Measurements from ENCODE around the gene SPATS2.

DNA sequence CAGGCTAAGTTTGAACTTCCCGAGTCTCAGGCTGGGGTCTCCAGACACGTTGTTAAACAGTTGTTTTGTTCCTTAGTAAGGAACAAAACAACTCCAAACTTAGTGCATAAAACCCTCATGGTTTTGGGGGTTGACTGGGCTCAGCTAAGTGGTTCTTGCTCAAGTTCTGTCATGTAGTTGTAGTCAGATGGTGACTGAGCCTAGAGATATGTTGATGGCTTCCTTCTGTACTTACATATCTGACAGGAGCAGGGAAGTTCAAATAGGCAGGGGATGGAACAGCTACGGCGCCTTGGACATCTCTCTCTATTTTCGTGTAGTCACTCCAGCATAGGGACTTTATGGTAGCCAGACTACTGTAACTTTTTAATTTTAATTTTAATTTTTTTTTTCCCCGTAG lies 45.7 kb downstream of the SPATS2 start:
- TF ChIP-seq EZH2phosphoT487 (IDR thresholded peaks at IDR 0.05; ENCODE audit: borderline replicate concordance, low read length) = no peak
- TF ChIP-seq, protein P1, sequence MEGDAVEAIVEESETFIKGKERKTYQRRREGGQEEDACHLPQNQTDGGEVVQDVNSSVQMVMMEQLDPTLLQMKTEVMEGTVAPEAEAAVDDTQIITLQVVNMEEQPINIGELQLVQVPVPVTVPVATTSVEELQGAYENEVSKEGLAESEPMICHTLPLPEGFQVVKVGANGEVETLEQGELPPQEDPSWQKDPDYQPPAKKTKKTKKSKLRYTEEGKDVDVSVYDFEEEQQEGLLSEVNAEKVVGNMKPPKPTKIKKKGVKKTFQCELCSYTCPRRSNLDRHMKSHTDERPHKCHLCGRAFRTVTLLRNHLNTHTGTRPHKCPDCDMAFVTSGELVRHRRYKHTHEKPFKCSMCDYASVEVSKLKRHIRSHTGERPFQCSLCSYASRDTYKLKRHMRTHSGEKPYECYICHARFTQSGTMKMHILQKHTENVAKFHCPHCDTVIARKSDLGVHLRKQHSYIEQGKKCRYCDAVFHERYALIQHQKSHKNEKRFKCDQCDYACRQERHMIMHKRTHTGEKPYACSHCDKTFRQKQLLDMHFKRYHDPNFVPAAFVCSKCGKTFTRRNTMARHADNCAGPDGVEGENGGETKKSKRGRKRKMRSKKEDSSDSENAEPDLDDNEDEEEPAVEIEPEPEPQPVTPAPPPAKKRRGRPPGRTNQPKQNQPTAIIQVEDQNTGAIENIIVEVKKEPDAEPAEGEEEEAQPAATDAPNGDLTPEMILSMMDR (IDR thresholded peaks at IDR 0.05; ENCODE audit: low read depth, low read length, poor library complexity, severe bottlenecking) = no peak
